NCI-H460 (cell line): Measurements from ENCODE around the gene EGFL7. TPM values are rescaled to one million over a fixed set of nuclear protein-coding genes. Genes with fewer than 3 reads are reported as not detected.
"Not testable (repeated sequence)": the region's sequence is repeated elsewhere in the genome, so short reads cannot be mapped to it uniquely, and the experiment has no call there.

Source experiments
- DNase-seq: peaks from one replicate; pipeline ENCODE4 v3.0.0-alpha.2; 2016; ENCODE audit warnings: low read depth; ENCODE audit errors: extremely low read depth
- total RNA-seq: library from RNA; depleted of rRNA; stranded (reverse); fragments of >200 nt; shearing (Covaris generic); gene quantifications from 2 replicates; pipeline ENCODE4 v1.2.3, GENCODE V29; 2014

Gene EGFL7
- total RNA-seq, 1 experiment from 2014 or later, result 51.7 TPM

- no peak for DNase-seq
Measured at GRCh38 chr9:136624184-136624951, 38.3 kb upstream of the EGFL7 start.

- DNase-seq, result peak; percentile 23
Measured at GRCh38 chr9:136625101-136626065, 37.3 kb upstream of the EGFL7 start.

- DNase-seq, result no peak
Measured at GRCh38 chr9:136626066-136626725, 36.5 kb upstream of the EGFL7 start.

- no peak for DNase-seq
Measured at GRCh38 chr9:136626740-136627642, 35.7 kb upstream of the EGFL7 start.

- no peak for DNase-seq
Measured at GRCh38 chr9:136627703-136628102, 35.0 kb upstream of the EGFL7 start.

GRCh38 chr9:136628268-136628667 lies 34.4 kb upstream of the EGFL7 start:
- DNase-seq, result no peak

GRCh38 chr9:136629001-136629878 lies 33.5 kb upstream of the EGFL7 start:
- DNase-seq, result no peak

- peak; percentile 36 for DNase-seq
Measured at GRCh38 chr9:136629879-136630661, 32.6 kb upstream of the EGFL7 start.

GRCh38 chr9:136630662-136630992 lies 32.1 kb upstream of the EGFL7 start:
- no peak for DNase-seq

GRCh38 chr9:136631038-136632000 lies 31.4 kb upstream of the EGFL7 start:
- peak; percentile 83 for DNase-seq

GRCh38 chr9:136632072-136632471 lies 30.6 kb upstream of the EGFL7 start:
- not testable (repeated sequence) for DNase-seq

- not testable (repeated sequence) for DNase-seq
Measured at GRCh38 chr9:136632491-136633106, 30.1 kb upstream of the EGFL7 start.

- no peak for DNase-seq
Measured at GRCh38 chr9:136634904-136635303, 27.8 kb upstream of the EGFL7 start.

GRCh38 chr9:136640171-136641111 lies 22.3 kb upstream of the EGFL7 start:
- DNase-seq, result no peak

- no peak for DNase-seq
Measured at GRCh38 chr9:136642439-136642921, 20.2 kb upstream of the EGFL7 start.
